Measurements from ENCODE around the gene CDH4. TPM values are rescaled to one million over a fixed set of nuclear protein-coding genes. Genes with fewer than 3 reads are reported as not detected.

The CDH4 gene
- total RNA-seq, 1 donor from 2014 or later = under 0.01 TPM

DNA sequence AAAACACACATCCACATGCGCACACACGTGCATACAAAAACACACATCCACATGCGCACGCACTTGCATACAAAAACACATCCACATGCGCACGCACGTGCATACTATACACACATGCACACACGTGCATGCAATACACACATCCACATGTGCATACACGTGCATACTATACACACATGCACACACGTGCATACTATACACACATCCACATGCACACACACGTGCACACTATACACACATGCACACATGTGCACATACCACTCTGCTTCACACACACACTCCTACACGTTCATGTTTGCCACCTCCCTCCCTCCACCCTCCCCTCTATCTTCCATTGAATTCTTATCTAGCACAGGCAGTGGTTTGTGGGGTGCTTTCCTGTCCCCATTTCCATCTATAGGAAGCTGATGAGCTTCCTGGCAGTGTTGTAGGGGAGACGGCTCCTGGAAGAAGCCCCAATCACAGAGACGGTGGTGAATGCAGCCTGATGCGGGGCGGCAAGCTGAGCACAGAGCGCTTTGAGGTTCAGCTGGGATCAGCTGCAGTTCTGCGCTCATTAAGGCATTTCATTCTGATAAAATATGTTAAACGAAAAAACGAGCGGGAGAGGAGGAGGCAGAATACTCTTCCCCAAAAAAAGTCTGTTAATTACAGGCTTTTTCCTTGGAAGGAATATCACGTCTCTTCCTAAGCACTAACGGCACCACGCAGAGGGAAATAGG is 525.9 kb downstream of the CDH4 start:
- no peak for DNase-seq (ENCODE audit: low read depth in 2 of 2)

- no peak for DNase-seq (ENCODE audit: low read depth in 2 of 2)
Measured at GRCh38 chr20:61778495-61778863, 526.4 kb downstream of the CDH4 start.

GRCh38 chr20:61779176-61779965 is 527.3 kb downstream of the CDH4 start:
- no peak for DNase-seq (ENCODE audit: low read depth in 2 of 2)

DNA sequence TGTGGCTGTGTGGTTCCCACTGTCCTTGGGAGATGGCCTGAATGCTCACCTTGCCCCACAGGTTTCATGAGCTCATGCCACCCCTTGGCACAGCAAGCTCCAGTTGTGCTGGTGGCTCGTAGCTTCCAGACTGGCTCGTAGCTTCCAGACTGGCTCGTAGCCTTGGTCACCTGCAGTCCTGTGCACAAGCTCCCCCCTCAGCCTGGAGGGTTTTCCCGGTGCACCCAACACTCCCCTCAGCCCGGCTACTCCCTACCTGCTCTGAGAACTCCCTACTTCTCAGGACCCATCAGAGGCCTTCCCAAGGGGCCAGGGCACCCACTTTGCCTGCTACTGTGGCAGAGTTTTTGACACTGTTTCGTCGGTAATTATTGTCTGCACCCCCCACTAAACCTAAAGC is 528.0 kb downstream of the CDH4 start:
- no peak for DNase-seq (ENCODE audit: low read depth in 2 of 2)

- no peak for DNase-seq (ENCODE audit: low read depth in 2 of 2)
Measured at GRCh38 chr20:61784801-61785566, 532.9 kb downstream of the CDH4 start.

DNA sequence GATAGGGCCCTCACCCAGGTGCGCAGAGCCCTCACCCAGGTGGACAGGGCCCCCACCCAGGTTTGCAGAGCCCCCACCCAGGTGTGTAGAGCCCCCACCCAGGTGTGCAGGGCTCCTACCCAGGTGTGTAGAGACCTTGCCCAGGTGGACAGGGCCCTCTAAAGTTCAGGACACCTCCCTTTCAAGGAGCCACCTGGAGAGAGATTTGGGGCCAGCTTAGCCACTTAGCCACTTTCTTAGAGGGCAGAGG is 533.4 kb downstream of the CDH4 start:
- DNase-seq (ENCODE audit: low read depth in 2 of 2) = no peak

DNA sequence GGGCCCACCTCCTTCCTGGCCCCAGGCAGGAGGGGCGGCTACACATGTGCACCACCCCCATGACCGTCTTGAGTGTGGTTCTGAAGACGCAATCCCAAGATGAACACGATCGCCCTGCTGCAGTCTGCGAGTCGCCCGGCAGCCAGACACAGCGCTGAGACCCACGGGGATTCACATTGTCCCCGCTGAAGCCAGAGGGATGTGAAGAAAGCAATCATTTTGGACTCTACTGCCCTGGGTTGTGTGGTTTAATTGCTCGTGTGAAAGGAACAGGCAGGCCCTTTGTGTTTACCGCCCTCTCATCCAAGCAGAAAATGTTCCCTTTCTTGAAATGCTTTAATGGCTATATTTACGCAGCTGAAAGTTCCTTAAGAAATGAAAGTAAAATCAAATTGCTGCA is 534.2 kb downstream of the CDH4 start:
- no peak for DNase-seq (ENCODE audit: low read depth in 2 of 2)

DNA sequence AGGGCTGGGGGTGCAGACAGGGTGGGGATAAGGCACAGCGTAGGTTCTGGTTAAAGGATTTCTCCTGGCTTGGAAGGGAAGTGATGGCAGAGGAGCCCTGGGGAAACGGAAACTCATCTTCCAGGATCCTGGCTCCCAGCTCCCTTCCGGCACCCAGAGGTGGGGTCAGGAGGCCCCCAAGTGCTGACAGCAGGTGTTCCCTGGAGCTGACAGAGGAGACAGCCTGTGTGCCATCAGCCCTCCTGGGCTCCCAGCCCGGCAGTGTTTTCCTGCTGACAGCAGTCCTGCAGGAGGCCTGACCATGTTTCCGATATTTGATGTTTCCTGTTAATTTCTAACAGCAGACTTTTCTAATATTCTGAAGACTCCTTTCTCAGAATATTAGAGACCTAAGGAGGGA is 536.3 kb downstream of the CDH4 start:
- DNase-seq (ENCODE audit: low read depth in 2 of 2) = no peak

DNA sequence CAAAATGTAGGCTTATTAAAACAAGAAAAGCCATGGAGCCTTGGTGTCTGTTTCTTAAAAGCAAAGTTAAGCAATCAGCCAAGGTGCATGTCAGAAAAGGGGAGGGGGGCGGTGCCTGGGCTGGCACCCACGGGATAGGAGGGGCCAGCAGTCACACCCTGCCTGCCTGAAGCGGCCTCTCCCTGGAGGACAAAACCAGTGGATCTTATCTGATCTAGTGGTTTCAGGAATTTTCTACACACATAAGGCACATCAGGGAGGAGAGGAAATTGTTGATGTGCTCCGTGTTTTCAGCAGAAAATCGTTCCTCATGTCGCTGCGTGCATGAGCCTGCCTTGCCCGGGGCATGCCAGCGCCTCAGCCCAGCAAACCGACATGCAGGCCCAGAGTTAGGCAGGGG is 537.3 kb downstream of the CDH4 start:
- no peak for DNase-seq (ENCODE audit: low read depth in 2 of 2)

GRCh38 chr20:61790116-61790827 is 538.2 kb downstream of the CDH4 start:
- DNase-seq (ENCODE audit: low read depth in 2 of 2) = no peak

DNA sequence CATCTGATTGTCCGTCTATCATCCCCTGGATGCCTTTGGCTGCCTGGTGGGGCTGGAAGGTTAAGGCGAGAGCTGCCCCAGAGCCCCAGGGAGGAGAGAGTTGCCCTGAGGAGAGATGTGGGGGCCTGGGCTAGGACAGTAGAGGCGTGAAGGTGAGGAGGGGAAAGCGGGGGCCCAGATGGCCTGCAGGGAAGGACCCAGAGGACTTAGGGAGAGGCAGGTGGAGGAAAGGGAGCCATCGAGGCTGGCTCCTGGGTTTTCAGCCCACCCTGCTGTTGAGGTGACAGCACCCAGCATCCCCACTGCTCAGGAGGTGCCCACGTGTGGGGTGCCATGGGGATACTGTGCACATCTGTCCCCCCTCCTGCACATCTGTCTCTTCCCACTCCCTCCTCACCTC is 539.9 kb downstream of the CDH4 start:
- DNase-seq (ENCODE audit: low read depth in 2 of 2) = no peak

DNA sequence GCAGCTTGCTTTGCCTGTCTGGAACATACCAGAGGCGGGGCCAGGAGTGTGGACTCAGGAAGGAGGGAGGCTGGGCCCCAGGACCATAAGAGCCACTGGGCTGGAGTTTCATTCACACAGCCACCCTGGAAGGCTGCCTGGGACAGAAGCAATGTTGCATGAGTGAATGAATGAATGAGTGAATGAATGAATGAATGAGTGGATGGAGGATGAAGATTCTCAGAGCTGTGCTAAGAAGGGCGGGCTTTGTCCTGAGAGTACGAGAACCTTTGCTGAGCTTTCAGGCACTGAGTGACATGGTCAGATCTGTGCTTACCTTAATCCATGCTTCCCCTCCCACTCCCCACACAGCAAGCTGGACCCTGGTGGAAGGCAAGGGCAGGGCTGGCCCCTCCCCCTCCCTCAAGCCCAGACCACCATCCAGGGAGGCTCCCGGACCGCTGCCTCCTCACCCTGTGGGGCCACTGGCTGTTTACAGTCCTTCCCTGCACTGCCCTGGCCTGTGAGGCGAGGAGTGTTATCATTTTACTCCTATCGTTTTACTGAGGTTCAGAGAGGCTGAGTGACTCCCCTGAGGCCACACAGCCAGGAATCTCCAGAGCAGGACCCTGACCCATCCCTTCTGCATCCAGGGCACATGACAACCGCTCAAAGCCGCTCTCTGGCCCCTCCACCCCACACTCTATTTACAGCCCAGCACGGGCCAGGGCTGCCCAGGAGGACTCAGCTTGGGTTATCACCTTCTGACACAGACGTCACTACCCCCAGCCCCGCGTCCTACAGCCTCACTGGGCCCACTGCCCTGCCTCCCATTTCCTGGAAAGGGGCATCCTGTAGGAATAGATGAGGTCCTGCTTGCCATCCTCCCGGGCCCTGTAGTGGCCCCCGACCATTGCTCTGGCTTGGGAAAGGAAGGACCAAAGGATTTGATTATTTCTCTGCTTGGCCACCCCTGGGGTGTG is 543.9 kb downstream of the CDH4 start:
- no peak for DNase-seq (ENCODE audit: low read depth in 2 of 2)

GRCh38 chr20:61796738-61797137 is 544.7 kb downstream of the CDH4 start:
- DNase-seq (ENCODE audit: low read depth in 2 of 2) = no peak

DNA sequence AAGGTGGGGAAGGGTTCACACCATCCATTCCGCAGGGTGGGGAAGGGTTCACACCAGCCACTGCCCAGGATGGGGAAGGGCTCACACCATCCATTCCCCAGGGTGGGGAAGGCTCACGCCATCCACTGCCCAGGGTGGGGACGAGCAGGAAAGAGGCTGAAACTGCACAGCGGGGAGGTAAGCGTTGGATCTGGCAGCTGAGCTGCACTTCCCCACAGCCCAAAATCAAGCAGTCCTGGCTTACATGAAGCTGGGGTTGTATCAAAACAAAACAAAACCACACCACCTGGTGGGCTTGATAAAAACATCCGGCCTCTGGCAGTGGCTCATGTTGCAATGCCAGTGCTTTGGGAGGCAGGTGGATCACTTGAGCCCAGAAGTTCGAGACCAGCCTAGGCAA is 545.1 kb downstream of the CDH4 start:
- no peak for DNase-seq (ENCODE audit: low read depth in 2 of 2)

DNA sequence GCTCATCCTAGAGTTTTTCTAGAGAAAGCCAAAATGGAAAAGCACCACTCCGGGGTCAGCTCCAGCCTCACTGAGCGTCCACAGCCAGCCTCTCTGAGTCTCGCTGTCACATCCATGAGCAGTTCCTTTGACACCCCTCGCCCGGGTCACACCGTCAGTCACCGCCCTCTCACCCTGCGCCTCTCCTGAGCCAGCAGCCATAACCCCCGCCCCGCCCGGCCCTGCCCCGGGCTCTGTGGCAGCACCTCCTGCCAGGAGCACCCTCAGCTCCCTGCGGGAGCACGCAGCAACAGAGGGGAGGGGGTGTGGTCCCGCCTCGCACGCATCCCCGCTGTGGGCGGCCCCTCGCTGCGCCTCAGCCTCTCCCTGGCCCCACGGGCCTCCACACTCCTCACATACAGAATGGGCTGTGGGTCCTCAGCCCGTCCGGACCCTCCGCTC is 545.9 kb downstream of the CDH4 start:
- DNase-seq (ENCODE audit: low read depth in 2 of 2) = no peak

GRCh38 chr20:61798632-61799031 is 546.6 kb downstream of the CDH4 start:
- DNase-seq (ENCODE audit: low read depth in 2 of 2) = no peak

GRCh38 chr20:61799394-61799923 is 547.4 kb downstream of the CDH4 start:
- DNase-seq (ENCODE audit: low read depth in 2 of 2) = no peak

GRCh38 chr20:61799928-61800327 is 547.9 kb downstream of the CDH4 start:
- DNase-seq (ENCODE audit: low read depth in 2 of 2) = no peak

- DNase-seq (ENCODE audit: low read depth in 2 of 2) = no peak
Measured at GRCh38 chr20:61800359-61801064, 548.5 kb downstream of the CDH4 start.

DNA sequence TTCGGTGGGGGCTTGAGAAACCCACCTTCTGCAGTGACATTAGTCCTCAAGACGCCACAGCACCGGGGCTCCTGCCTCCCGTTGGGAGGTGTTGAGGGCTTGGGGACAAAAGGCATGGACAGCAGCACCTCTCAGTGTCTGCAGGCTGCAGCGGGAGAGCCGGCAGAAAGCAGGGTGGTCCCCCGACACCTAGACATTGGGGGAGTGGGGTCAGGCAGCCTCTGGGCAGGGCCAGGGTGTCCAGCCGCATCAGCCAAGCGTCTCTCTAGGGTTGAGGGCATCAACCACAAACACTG is 549.0 kb downstream of the CDH4 start:
- no peak for DNase-seq (ENCODE audit: low read depth in 2 of 2)
